Mucosa of rectum (tissue), 2 donors: Measurements from ENCODE around the gene WASF3.
A peak's percentile ranks its signal among the peaks of the same experiment; 100 is the strongest.
"Not testable (repeated sequence)": the region's sequence is repeated elsewhere in the genome, so short reads cannot be mapped to it uniquely, and the experiment has no call there.

Experiments used
- H3K27ac ChIP-seq, 2 donors: one replicate each; pipeline ENCODE4 v1.7.0; 2013; ENCODE audit warnings: inconsistent platforms in 2 of 2, low read depth in 2 of 2, low read length in 2 of 2
- H3K27me3 ChIP-seq, 2 donors: one replicate each; pipeline ENCODE4 v1.7.0; 2013; ENCODE audit warnings: low read length in 2 of 2; ENCODE audit not compliant: control insufficient read depth in 2 of 2, insufficient read depth in 2 of 2
- H3K36me3 ChIP-seq, 2 donors: one replicate each; pipeline ENCODE4 v1.7.0; 2013; ENCODE audit warnings: low read length in 2 of 2; ENCODE audit not compliant: control insufficient read depth in 2 of 2, insufficient read depth in 2 of 2
- H3K4me1 ChIP-seq, 2 donors: one replicate each; pipeline ENCODE4 v1.7.0; 2013; ENCODE audit warnings: low read length in 2 of 2, mild to moderate bottlenecking in 1 of 2; ENCODE audit not compliant: control insufficient read depth in 2 of 2, insufficient read depth in 2 of 2
- H3K4me3 ChIP-seq, 2 donors: one replicate each; pipeline ENCODE4 v1.7.0; 2013; ENCODE audit warnings: low read length in 2 of 2
- H3K9ac ChIP-seq, 2 donors: one replicate each; pipeline ENCODE4 v1.7.0; 2013; ENCODE audit warnings: low read length in 2 of 2, low read depth in 1 of 2, mild to moderate bottlenecking in 1 of 2
- H3K9me3 ChIP-seq, 2 donors: one replicate each; pipeline ENCODE4 v1.7.0; 2013; ENCODE audit warnings: low read length in 2 of 2; ENCODE audit not compliant: control insufficient read depth in 2 of 2
- donor health status: healthy.
- donor health status: Normal muscosa, but diverticular disease.

The WASF3 gene

GRCh38 chr13:26618726-26619125, 61.2 kb downstream of the WASF3 start:
- Histone ChIP-seq H3K27me3 (peaks cover 0 to 2% of the 10 kb centered on the region in 2 donors), H3K4me1 (peaks cover 0 to 12% of the 10 kb centered on the region in 2 donors), H3K36me3 (no peaks in the 10 kb centered on the region), H3K27ac (no peak overlapping the region), H3K9ac (no peak overlapping the region), H3K4me3 (no peak overlapping the region), H3K9me3 (peaks cover 0 to 6% of the 10 kb centered on the region in 2 donors)

- Histone ChIP-seq H3K27ac (no peak overlapping the region), H3K4me1 (peaks cover 0 to 12% of the 10 kb centered on the region in 2 donors), H3K4me3 (no peak overlapping the region), H3K9me3 (peaks cover 0 to 11% of the 10 kb centered on the region in 2 donors), H3K27me3 (peaks cover 0 to 2% of the 10 kb centered on the region in 2 donors), H3K36me3 (no peaks in the 10 kb centered on the region), H3K9ac (no peak overlapping the region)
These were observed 61.9 kb downstream of the WASF3 start for GRCh38 chr13:26619358-26619757.

GRCh38 chr13:26621731-26622401, 64.4 kb downstream of the WASF3 start:
- H3K27ac ChIP-seq: peak overlapping the region; percentile 5 to 16
- no peak overlapping the region for H3K4me3 ChIP-seq
- no peaks in the 10 kb centered on the region for H3K36me3 ChIP-seq
- H3K9me3 ChIP-seq: peaks cover 0 to 11% of the 10 kb centered on the region in 2 donors
- no peak overlapping the region for H3K9ac ChIP-seq
- no peaks in the 10 kb centered on the region for H3K27me3 ChIP-seq
- H3K4me1 ChIP-seq: peaks cover 0 to 12% of the 10 kb centered on the region in 2 donors

DNA sequence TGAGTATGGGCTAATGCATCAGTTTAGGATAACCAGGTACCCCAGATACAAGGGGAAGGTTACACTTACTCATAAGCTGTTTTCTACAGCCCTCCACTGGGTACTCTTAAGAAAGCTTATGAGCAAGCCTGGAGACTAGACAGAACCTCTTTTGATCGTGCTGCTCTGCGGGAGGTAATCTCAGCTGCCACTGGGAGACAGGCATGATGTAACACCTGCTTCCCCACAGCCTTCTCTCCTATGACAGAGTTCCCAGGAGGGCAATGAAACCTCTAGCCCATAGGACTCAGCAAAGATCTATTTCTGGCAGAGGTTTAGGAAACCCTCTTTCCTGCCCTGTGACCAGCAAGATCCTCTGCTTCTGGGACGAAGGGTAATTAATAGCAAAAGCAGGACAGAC, 65.6 kb downstream of the WASF3 start:
- no peak overlapping the region for H3K27ac ChIP-seq
- H3K9me3 ChIP-seq: peaks cover 0 to 11% of the 10 kb centered on the region in 2 donors
- no peak overlapping the region for H3K9ac ChIP-seq
- H3K36me3 ChIP-seq: no peaks in the 10 kb centered on the region
- H3K4me3 ChIP-seq: no peak overlapping the region
- H3K27me3 ChIP-seq: no peaks in the 10 kb centered on the region
- peaks cover 0 to 12% of the 10 kb centered on the region in 2 donors for H3K4me1 ChIP-seq

DNA sequence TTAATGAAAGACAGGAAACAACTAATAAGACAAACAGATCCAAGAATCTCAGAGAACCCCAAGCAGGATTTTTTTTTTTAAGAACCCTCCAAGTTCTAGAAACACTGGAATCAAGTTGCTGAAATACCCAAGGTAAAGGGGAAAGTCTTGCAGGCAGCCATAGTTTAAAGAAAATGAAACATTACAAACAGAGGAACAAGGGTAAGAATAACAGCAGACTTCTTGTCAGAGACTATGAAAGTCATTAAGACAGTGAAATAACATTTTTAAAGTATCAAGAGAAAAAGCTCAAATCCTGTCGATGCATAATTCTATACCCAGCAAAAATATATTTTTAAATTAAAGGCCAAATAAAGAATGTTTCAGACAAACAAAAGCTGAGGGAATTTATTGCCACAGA, 67.1 kb downstream of the WASF3 start:
- Histone ChIP-seq H3K4me3 (no peak overlapping the region), H3K27ac (no peak overlapping the region), H3K36me3 (no peaks in the 10 kb centered on the region), H3K27me3 (no peaks in the 10 kb centered on the region), H3K9ac (no peak overlapping the region), H3K9me3 (peaks cover 0 to 11% of the 10 kb centered on the region in 2 donors), H3K4me1 (peaks cover 0 to 12% of the 10 kb centered on the region in 2 donors)

GRCh38 chr13:26626271-26626670, 68.8 kb downstream of the WASF3 start:
- H3K9ac ChIP-seq: no peak overlapping the region
- H3K27ac ChIP-seq: no peak overlapping the region
- H3K4me3 ChIP-seq: no peak overlapping the region
- H3K9me3 ChIP-seq: peaks cover 0 to 11% of the 10 kb centered on the region in 2 donors
- no peaks in the 10 kb centered on the region for H3K36me3 ChIP-seq
- no peaks in the 10 kb centered on the region for H3K27me3 ChIP-seq
- peaks cover 0 to 10% of the 10 kb centered on the region in 2 donors for H3K4me1 ChIP-seq

DNA sequence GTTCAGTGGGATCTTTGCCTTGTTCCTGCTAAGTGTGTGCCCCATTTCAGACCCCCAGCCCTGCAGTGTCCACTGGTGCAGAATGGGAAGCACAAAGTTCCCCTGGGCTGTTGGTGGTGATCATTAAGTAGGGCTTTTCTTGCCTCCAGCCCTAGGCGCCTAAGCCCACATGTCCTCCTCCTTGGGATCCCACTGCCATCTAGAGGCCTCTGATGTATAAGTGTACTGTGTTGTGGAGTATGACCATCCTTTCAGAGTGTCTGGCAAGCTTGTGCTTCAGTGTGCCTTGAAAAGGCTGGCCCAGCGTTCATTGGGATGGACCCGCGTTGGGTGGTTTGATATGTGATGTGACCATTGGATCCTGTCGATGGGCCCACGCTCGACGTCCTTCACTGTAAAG, 71.2 kb downstream of the WASF3 start:
- H3K36me3 ChIP-seq: no peaks in the 10 kb centered on the region
- H3K9me3 ChIP-seq: peaks cover 0 to 5% of the 10 kb centered on the region in 2 donors

DNA sequence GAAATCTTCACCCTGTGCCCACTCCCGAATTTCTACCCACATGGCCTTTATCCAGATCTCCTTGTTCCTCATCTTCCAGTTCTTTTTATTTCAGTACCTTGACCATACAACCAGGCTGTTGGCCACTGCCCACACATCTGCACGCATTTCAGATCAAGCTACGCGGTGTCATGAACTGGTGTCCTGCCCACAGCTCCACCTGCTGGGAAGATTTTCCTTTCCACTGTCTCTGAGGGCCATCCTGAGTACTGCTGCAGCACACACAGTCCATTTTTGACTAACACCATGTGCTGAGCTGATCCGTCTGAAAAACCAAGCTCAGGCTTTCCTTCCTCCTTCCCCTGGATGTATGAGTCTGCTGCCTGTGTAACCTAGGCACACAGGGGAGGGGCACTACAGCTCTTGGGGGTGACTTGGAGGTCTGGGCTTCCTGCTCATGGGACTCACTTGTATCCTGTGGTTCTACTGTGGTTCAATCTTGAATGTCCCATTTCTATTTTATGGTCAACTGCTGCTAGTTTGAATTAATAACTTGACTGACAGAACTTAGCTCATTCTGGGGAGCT, 71.9 kb downstream of the WASF3 start:
- Histone ChIP-seq H3K36me3 (no peaks in the 10 kb centered on the region), H3K27ac (no peak overlapping the region), H3K9me3 (peaks cover 0 to under 1% of the 10 kb centered on the region in 2 donors), H3K4me3 (no peak overlapping the region), H3K4me1 (no peaks in the 10 kb centered on the region), H3K9ac (no peak overlapping the region), H3K27me3 (no peaks in the 10 kb centered on the region)

More for the DNA sequence above, 71.2 kb downstream of the WASF3 start:
- Histone ChIP-seq H3K27me3 (no peaks in the 10 kb centered on the region), H3K27ac (no peak overlapping the region), H3K4me3 (no peak overlapping the region), H3K9ac (no peak overlapping the region), H3K4me1 (no peaks in the 10 kb centered on the region)

DNA sequence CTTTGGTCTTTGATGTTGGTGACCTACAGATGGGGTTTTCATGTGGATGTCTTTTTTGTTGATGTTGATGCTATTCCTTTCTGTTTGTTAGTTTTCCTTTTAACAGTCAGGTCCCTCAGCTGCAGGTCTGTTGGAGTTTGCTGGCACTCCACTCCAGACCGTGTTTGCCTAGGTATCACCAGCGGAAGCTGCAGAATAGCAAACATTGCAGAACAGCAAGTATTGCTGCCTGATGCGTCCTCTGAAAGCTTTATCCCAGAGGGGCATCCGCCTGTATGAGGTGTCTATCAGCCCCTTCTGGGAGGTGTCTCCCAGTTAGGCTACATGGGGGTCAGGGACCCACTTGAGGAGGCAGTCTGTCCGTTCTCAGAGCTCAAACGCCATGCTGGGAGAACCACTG, 78.2 kb downstream of the WASF3 start:
- not testable (repeated sequence) for H3K4me1 ChIP-seq, H3K9me3 ChIP-seq, H3K9ac ChIP-seq, H3K36me3 ChIP-seq, H3K4me3 ChIP-seq, H3K27me3 ChIP-seq, H3K27ac ChIP-seq

DNA sequence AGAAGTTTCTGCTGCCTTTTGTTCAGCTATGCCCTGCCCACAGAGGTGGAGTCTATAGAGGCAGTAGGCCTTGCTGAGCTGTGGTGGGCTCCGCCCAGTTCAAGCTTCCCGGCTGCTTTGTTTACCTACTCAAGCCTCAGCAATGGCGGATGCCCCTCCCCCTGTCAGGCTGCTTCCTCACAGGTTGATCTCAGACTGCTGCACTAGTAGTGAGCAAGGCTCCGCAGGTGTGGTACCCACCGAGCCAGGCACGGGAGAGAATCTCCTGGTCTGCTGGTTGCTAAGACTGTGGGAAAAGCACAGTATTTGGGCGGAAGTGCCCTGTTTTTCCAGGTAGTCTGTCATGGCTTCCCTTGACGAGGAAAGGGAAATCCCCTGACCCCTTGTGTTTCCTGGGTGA, 78.6 kb downstream of the WASF3 start:
- H3K4me1 ChIP-seq, H3K27ac ChIP-seq, H3K36me3 ChIP-seq, H3K27me3 ChIP-seq, H3K9me3 ChIP-seq, H3K4me3 ChIP-seq, H3K9ac ChIP-seq: not testable (repeated sequence)
